HG02938 (cell line): ENCODE results near the gene ARRDC5.
"Not testable (repeated sequence)": the region's sequence is repeated elsewhere in the genome, so short reads cannot be mapped to it uniquely, and the experiment has no call there.

Experiments
- ATAC-seq: cut with Tn5 transposase; IDR thresholded peaks from one replicate; pipeline ENCODE4 v1.9.1; 2021; ENCODE audit warnings: mild to moderate bottlenecking, moderate library complexity; ENCODE audit not compliant: unreplicated experiment

ARRDC5 gene

GRCh38 chr19:4902796-4903195, at the start of gene ARRDC5:
ARRDC5 (minus strand) TSS chr19:4902896; CDS start chr19:4902825, 71 bp downstream.
- ATAC-seq: no peak

GRCh38 chr19:4951656-4952055, 49.0 kb upstream of the ARRDC5 start:
- no peak for ATAC-seq

DNA sequence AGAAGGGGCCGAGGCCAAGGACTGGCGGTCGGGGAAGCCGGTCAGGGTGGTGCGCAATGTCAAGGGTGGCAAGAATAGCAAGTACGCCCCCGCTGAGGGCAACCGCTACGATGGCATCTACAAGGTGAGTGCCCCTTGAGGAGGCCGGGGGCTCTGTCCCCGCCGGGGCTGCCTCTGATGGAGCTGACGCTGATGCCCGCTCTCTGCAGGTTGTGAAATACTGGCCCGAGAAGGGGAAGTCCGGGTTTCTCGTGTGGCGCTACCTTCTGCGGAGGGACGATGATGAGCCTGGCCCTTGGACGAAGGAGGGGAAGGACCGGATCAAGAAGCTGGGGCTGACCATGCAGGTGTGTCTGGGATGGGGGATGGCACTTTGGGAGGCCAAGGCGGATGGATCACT, 48.0 kb upstream of the ARRDC5 start:
- ATAC-seq: not testable (repeated sequence)

- not testable (repeated sequence) for ATAC-seq
Measured at GRCh38 chr19:4941638-4942169, 39.0 kb upstream of the ARRDC5 start.

DNA sequence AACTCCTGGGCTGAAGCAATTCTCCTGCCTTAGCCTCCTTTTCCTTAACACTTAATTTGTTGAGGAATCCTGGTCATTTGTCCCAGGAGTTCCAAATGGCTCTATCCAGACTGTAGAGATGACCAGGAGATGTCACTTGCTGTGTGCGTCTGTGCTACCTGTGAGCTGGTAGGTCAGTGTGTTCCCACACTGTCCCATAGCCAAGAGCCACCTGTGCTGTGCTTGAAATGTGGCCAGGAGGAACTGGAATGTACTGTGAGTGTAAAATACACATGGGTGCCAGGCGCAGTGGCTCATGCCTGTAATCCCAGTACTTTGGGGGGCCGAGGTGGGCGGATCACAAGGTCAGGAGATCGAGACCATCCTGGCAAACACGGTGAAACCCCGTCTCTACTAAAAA, 36.8 kb upstream of the ARRDC5 start:
- ATAC-seq: no peak

- not testable (repeated sequence) for ATAC-seq
Measured at GRCh38 chr19:4938461-4938860, 35.8 kb upstream of the ARRDC5 start.

DNA sequence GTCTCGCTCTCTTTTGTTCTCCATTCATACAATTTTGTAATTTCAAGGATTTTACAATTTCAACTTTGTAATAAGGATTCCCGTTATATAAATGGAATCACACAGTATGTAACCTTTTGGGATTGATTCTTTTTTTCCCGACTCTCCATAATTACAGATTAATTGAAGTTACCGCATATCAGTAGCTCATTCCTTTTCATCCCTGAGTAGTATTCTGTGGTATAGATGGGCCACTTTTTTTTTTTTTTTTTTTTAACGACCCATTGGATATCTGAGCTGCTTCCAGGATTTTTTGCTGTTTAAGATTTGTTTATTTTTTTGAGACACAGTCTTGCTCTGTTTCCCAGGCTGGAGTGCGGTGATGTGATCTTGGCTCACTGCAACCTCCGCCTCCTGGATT, 34.4 kb upstream of the ARRDC5 start:
- no peak for ATAC-seq

- ATAC-seq: no peak
Measured at GRCh38 chr19:4935444-4935843, 32.7 kb upstream of the ARRDC5 start.

- ATAC-seq: no peak
Measured at GRCh38 chr19:4933528-4933927, 30.8 kb upstream of the ARRDC5 start.

GRCh38 chr19:4932711-4933110, 30.0 kb upstream of the ARRDC5 start:
- no peak for ATAC-seq

GRCh38 chr19:4930664-4931063, 28.0 kb upstream of the ARRDC5 start:
- no peak for ATAC-seq

DNA sequence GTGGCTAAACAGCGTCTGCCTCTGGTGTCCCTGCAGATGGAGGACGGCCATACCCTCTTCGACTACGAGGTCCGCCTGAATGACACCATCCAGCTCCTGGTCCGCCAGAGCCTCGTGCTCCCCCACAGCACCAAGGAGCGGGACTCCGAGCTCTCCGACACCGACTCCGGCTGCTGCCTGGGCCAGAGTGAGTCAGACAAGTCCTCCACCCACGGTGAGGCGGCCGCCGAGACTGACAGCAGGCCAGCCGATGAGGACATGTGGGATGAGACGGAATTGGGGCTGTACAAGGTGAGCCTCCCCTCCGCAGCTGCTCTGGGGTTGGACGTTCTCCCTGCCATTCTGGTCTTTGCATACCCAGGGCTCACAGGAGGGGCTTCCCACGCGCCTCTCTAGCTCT, 26.5 kb upstream of the ARRDC5 start:
- no peak for ATAC-seq

- no peak for ATAC-seq
Measured at GRCh38 chr19:4923276-4923747, 20.6 kb upstream of the ARRDC5 start.

GRCh38 chr19:4922530-4923275, 20.0 kb upstream of the ARRDC5 start:
- no peak for ATAC-seq

DNA sequence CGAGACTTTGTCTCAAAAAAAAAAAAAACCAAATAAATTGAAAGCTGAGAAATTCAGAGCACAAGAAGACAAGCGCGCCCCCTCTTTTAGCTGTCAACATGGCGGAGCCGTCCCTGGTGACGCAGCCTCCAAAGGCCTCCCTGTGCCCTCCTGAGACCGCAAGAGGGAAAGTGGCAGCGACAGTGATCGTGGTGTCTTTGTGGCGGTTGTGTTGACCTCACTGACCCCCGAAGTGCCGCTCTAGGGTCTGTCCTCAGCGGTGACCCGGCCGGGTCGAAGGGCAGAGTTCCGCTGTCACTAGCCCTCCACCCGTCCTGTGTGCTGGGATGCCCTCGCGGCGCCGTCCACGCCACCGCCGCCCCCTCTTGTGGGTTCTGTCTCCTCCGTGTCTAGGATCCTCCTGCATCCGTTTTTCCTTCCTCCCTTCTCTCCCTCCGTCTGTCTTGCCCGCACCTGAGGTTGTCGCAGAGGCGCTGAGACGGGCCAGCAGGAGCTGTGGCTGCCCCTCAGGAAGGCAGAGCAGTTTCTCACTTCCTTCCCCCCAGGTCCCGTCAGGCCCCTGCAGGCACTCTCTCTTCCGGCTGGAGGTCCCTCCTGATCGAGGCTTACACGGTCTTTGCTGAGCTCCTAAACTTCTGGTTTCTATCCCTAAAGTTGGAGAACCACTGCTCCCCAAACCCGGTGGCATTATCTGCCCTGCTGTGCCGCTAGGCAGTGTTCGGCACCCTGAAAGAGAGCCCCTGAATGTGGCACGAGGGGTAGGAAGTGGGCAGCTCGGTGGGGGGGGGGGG, 13.8 kb upstream of the ARRDC5 start:
- ATAC-seq: no peak

DNA sequence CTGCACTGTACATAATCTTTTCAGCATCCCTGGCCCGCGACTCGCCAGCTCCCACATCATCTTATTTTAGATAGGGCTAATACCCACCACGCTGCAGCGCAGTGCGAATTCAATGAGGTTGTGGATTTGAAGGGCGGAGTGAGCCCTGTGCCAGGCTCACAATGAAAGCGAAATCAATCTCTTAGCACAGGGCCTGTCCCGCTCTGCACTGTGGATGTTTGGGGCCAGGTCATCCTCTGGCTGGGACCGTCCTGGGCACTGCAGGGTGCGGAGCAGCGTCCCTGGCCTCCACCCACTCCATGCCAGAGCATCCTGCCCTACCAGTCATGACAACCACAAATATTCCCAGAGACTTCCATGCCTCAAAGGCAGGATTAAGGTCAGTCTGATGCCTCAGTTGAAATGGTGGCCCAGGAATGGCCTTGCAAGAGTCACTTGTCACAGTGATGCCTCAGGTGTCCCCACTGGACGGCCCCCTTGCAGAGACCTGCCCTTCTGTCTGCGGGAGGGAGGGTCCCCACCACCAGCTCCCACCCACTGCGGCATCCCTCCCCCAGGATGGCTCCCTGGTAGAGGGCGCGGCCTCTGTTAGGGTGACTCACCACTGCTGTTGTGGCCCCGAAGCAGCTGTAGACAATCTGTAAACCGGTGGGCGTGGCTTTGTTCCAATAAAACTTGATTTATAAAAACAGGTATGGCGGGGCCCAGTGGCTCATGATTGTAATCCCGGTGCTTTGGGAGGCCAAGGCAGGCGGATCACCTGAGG, 12.2 kb upstream of the ARRDC5 start:
- no peak for ATAC-seq

DNA sequence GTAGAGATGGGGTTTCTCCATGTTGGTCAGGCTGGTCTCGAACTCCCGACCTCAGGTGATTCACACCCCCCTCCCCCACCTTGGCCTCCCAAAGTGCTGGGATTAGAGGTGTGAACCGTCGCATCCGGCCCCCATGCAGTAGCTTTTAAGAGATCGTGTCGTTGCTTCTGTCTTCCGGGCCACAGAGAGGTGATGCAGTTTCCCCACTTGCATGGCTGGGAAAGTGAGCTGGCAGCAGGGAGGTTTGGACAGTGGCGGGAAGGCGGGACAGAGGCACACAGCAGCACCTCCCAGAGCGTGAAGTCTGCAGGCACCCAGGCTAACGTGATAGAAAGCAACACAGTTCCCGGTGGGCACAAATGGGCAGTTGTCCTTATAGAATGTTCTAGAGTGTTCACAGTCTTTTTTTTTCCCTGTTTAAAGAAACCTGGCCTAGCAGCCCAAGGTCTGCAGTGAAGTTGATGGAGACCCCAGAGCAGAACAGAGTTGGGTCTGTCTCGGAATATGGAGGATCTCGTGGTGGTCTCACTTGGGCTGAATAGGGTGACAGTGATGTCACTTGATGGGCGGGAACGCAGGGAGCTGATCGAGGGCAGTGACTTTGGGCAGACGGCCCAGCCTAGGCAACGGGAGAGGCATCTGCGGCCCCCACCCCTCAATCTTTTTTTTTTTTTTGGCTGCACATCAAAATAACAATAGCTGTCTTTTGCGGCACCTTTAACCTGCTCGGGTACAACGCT, 11.5 kb upstream of the ARRDC5 start:
- ATAC-seq: no peak

GRCh38 chr19:4911786-4912672, 9.3 kb upstream of the ARRDC5 start:
- ATAC-seq: no peak

- ATAC-seq: no peak
Measured at GRCh38 chr19:4911314-4911713, 8.6 kb upstream of the ARRDC5 start.
